Muscle layer of colon (tissue), 2 donors: ENCODE results near the gene TSPAN12.

Experiments used
- H3K27ac ChIP-seq: one replicate; pipeline ENCODE4 v1.7.0; 2013; ENCODE audit warnings: low read depth, mild to moderate bottlenecking, low read length, moderate library complexity
- H3K27me3 ChIP-seq, 2 donors: one replicate each; pipeline ENCODE4 v1.7.0; 2013; ENCODE audit warnings: low read length in 2 of 2, mild to moderate bottlenecking in 2 of 2; ENCODE audit not compliant: insufficient read depth in 2 of 2, control insufficient read depth in 1 of 2
- H3K36me3 ChIP-seq: one replicate; pipeline ENCODE4 v1.7.0; 2013; ENCODE audit warnings: mild to moderate bottlenecking, low read length; ENCODE audit not compliant: insufficient read depth
- H3K4me1 ChIP-seq: one replicate; pipeline ENCODE4 v1.7.0; 2013; ENCODE audit warnings: mild to moderate bottlenecking, low read length; ENCODE audit not compliant: insufficient read depth
- H3K4me3 ChIP-seq, 2 donors: one replicate each; pipeline ENCODE4 v1.7.0; 2013; ENCODE audit warnings: low read length in 2 of 2, low read depth in 1 of 2, mild to moderate bottlenecking in 1 of 2, moderate library complexity in 1 of 2
- H3K9ac ChIP-seq: one replicate; pipeline ENCODE4 v1.7.0; 2013; ENCODE audit warnings: low read length
- H3K9me3 ChIP-seq: one replicate; pipeline ENCODE4 v1.7.0; 2013; ENCODE audit warnings: mild to moderate bottlenecking, low read length
- donor health status: abdominal sarcoma.
- donor health status: Adenocarcinoma of cecum.

Gene TSPAN12

DNA sequence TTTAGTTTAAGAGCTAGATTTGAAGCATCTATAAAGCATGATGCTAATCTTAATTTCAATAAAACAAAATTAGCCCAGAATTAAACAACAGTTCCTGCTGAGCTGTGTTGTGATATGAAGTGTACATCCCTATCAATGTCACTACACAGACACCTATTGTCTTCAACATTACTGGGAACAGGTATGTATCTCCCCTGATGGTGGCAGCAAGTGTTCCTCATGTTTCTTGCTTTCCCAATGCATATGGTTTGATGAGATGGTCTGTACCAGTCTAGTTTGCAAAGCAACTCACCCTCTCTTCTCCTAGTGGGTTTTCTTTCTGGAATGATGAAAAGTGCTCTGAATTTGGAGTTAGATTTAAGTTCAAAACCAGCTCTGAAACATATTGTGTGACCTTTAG, 38.1 kb downstream of the TSPAN12 start:
- no peaks in the 10 kb centered on the region for H3K4me1 ChIP-seq
- no peak overlapping the region for H3K9ac ChIP-seq
- no peak overlapping the region for H3K4me3 ChIP-seq
- H3K27me3 ChIP-seq, result no peaks in the 10 kb centered on the region
- H3K27ac ChIP-seq, result no peak overlapping the region
- H3K9me3 ChIP-seq, result no peaks in the 10 kb centered on the region
- H3K36me3 ChIP-seq, result peaks cover 3% of the 10 kb centered on the region

GRCh38 chr7:120817851-120818250, 40.1 kb downstream of the TSPAN12 start:
- H3K4me1 ChIP-seq, result peaks cover 4% of the 10 kb centered on the region
- no peak overlapping the region for H3K27ac ChIP-seq

DNA sequence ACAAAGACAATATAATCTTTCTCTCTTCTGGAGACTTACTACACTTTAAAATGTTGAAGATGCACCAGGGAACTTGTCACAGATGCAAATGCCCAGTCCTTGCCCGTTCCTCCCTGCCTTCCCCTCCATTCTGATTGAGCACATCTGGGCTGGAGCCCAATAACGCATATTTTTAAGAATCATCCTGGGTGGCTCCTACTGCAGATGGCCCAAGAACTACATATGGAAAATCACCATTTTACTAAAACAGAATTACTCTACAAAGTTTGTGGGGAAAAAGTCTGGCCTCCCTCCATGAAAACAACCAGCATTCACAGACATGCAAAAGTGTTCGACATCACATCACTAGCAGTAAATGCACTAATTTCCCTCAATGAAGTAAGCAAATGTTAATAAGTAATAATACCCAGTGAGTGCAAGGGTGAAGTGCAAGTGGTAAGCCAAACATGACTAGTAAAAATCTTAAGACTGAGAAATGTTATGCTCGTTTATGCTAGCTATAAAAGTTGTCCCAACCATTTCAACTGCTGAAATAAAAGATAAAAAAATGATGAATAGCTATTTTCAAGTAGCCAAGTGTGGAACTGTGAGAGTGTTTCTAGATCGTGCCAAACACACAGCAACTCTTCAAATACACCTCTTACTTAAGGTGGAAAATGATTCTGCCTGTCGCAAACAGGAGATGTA, 43.5 kb downstream of the TSPAN12 start:
- Histone ChIP-seq H3K4me3 (no peak overlapping the region), H3K9ac (no peak overlapping the region), H3K27me3 (no peaks in the 10 kb centered on the region), H3K36me3 (peaks cover 3% of the 10 kb centered on the region), H3K4me1 (peaks cover 4% of the 10 kb centered on the region), H3K9me3 (no peaks in the 10 kb centered on the region), H3K27ac (no peak overlapping the region)

More at GRCh38 chr7:120817851-120818250, 40.1 kb downstream of the TSPAN12 start:
- no peak overlapping the region for H3K9ac ChIP-seq
- H3K4me3 ChIP-seq, result no peak overlapping the region
- no peaks in the 10 kb centered on the region for H3K27me3 ChIP-seq
- H3K9me3 ChIP-seq, result no peaks in the 10 kb centered on the region
- H3K36me3 ChIP-seq, result peaks cover 3% of the 10 kb centered on the region

GRCh38 chr7:120813546-120814252, 44.2 kb downstream of the TSPAN12 start:
- H3K9me3 ChIP-seq, result no peaks in the 10 kb centered on the region
- no peak overlapping the region for H3K9ac ChIP-seq

GRCh38 chr7:120813089-120813488, 44.9 kb downstream of the TSPAN12 start:
- Histone ChIP-seq H3K27ac (no peak overlapping the region), H3K9me3 (no peaks in the 10 kb centered on the region), H3K27me3 (no peaks in the 10 kb centered on the region), H3K4me1 (peaks cover 4% of the 10 kb centered on the region), H3K36me3 (peaks cover 3% of the 10 kb centered on the region), H3K4me3 (no peak overlapping the region), H3K9ac (no peak overlapping the region)

More at GRCh38 chr7:120813546-120814252, 44.2 kb downstream of the TSPAN12 start:
- H3K4me3 ChIP-seq, result no peak overlapping the region
- peaks cover 3% of the 10 kb centered on the region for H3K36me3 ChIP-seq
- H3K27ac ChIP-seq, result no peak overlapping the region
- no peaks in the 10 kb centered on the region for H3K27me3 ChIP-seq
- peaks cover 4% of the 10 kb centered on the region for H3K4me1 ChIP-seq

DNA sequence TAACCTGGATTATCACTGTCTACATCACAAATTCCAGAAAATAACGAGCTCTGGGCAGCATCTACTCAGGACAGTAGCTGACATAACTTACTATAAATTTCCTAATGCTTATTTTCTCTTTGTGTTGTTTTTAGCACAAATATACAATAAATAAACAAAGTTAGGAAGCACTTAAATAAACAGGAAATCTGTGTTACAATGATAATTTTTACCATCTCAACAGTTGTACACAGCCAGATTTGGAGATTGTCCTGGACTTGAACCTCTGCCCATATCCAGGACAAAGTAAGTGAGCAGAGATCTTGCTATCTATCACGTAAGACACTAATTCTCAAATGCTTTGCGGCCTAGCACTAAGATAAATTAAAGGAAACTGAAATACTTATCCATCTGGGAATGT, 48.7 kb downstream of the TSPAN12 start:
- H3K36me3 ChIP-seq, result no peaks in the 10 kb centered on the region
- no peak overlapping the region for H3K4me3 ChIP-seq
- H3K9ac ChIP-seq, result no peak overlapping the region
- H3K9me3 ChIP-seq, result no peaks in the 10 kb centered on the region
- H3K27ac ChIP-seq, result no peak overlapping the region
- no peaks in the 10 kb centered on the region for H3K27me3 ChIP-seq
- H3K4me1 ChIP-seq, result peaks cover 10% of the 10 kb centered on the region

DNA sequence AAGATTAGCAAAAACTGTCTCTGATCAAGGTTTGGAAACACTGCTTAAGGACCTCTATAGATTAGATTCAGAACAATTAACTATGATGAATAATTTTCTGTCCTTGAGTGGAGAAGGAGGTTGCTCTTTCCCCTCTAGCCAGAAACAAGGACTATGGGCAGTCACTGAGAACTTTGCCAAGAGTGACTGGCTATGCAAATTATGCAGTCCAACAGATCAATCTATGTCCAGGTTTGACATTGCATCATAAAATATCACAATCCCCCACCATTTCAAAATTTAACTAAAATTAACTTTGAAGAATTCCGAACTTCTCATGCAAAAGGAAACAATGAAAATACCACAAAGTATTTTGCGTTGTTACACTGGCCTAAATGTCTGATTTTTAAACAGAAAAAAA, 50.6 kb downstream of the TSPAN12 start:
- no peak overlapping the region for H3K4me3 ChIP-seq
- no peaks in the 10 kb centered on the region for H3K27me3 ChIP-seq
- peaks cover 8% of the 10 kb centered on the region for H3K4me1 ChIP-seq
- H3K27ac ChIP-seq, result no peak overlapping the region
- H3K9ac ChIP-seq, result no peak overlapping the region
- H3K9me3 ChIP-seq, result no peaks in the 10 kb centered on the region
- H3K36me3 ChIP-seq, result no peaks in the 10 kb centered on the region

DNA sequence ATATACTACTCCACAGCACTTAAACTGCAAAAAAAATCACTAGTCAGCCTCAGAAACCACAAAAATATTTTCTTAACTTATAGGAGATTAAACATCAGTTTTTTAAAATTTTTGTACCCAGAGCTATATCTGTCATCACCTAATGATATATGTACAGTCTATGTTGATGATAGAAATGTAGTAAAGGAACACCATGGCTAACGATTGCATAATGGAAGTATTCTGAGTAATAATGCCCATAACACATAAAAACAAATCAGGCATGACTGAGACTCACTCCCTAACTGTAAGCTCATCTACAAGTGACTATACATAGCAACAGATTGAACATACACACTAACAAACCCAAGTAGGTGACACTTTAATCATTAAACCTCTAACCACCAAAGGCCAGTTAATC, 51.3 kb downstream of the TSPAN12 start:
- Histone ChIP-seq H3K9ac (no peak overlapping the region), H3K27me3 (no peaks in the 10 kb centered on the region), H3K27ac (no peak overlapping the region), H3K9me3 (no peaks in the 10 kb centered on the region), H3K36me3 (no peaks in the 10 kb centered on the region), H3K4me1 (peaks cover 8% of the 10 kb centered on the region), H3K4me3 (no peak overlapping the region)

- Histone ChIP-seq H3K27me3 (no peaks in the 10 kb centered on the region), H3K9me3 (no peaks in the 10 kb centered on the region), H3K4me3 (no peak overlapping the region), H3K27ac (no peak overlapping the region), H3K36me3 (no peaks in the 10 kb centered on the region), H3K4me1 (peaks cover 8% of the 10 kb centered on the region), H3K9ac (no peak overlapping the region)
These were observed 52.1 kb downstream of the TSPAN12 start for GRCh38 chr7:120805636-120806388.

GRCh38 chr7:120802751-120803150, 55.2 kb downstream of the TSPAN12 start:
- Histone ChIP-seq H3K36me3 (no peaks in the 10 kb centered on the region), H3K27ac (no peak overlapping the region), H3K27me3 (no peaks in the 10 kb centered on the region), H3K9me3 (no peaks in the 10 kb centered on the region), H3K9ac (no peak overlapping the region), H3K4me3 (no peak overlapping the region), H3K4me1 (peaks cover 8% of the 10 kb centered on the region)

DNA sequence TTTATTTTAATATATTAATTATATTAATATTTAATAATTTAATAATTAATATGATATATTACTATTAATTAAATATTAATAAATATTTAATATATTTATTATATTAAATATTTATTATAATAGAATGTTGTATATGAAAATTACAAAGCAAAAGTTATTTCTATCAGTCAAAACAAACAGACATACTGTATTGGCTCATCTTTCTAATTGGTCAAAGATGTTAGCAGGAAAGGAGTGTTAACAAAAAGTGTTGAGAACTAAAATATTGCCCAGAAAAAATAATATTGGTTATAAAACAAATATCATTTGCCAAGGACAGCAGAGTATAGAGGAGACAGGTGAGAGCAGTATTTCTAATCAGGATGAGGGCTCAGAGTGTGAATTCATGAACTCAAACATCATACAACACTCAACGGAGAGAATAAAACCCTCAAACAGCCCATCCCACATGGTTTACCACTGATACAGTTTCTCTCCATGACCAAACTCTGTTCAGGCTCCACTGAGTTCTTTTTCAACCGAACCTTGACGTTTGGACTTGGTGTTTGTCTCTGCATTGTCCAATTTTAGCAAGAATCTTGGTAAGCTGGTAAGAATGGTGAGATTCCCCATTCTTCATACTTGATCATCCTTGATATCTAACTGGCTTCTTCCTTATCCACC, 58.0 kb downstream of the TSPAN12 start:
- Histone ChIP-seq H3K36me3 (no peaks in the 10 kb centered on the region), H3K27ac (no peak overlapping the region), H3K4me1 (no peaks in the 10 kb centered on the region), H3K27me3 (no peaks in the 10 kb centered on the region), H3K9ac (no peak overlapping the region), H3K4me3 (no peak overlapping the region), H3K9me3 (no peaks in the 10 kb centered on the region)
